Neural progenitor cell (in vitro differentiated cells): ENCODE results near the gene SUPV3L1. TPM values are rescaled to one million over a fixed set of nuclear protein-coding genes. Genes with fewer than 3 reads are reported as not detected.

Source experiments
- DNase-seq: peaks from one replicate; pipeline ENCODE4 v3.0.0-alpha.2; 2016; ENCODE audit warnings: low spot score
- H2AFZ ChIP-seq: fragments of 200-600 bp; sonication (generic); replicated peaks from 2 replicates; pipeline ENCODE4 v1.6.1; 2016; ENCODE audit warnings: antibody characterized with exemption
- H3F3A ChIP-seq: fragments of 200-600 bp; sonication (generic); 2 replicates; pipeline ENCODE4 v1.6.1; 2016; ENCODE audit warnings: antibody characterized with exemption, low read depth
- H3K27ac ChIP-seq: fragments of 200-600 bp; sonication (generic); 2 replicates; pipeline ENCODE4 v1.5.1; 2016; ENCODE audit warnings: mild to moderate bottlenecking
- H3K27me3 ChIP-seq: fragments of 200-600 bp; sonication (generic); 2 replicates; pipeline ENCODE4 v1.6.1; 2016; ENCODE audit warnings: mild to moderate bottlenecking, moderate library complexity
- H3K36me3 ChIP-seq: fragments of 200-600 bp; sonication (generic); 2 replicates; pipeline ENCODE4 v1.5.1; 2016
- H3K4me1 ChIP-seq: fragments of 200-600 bp; sonication (generic); 2 replicates; pipeline ENCODE4 v1.6.1; 2016; ENCODE audit warnings: mixed run types
- H3K4me2 ChIP-seq: fragments of 200-600 bp; sonication (generic); 2 replicates; pipeline ENCODE4 v1.6.1; 2016
- H3K4me3 ChIP-seq: fragments of 200-600 bp; sonication (generic); 2 replicates; pipeline ENCODE4 v1.5.1; 2016
- H3K79me2 ChIP-seq: fragments of 200-600 bp; sonication (generic); 2 replicates; pipeline ENCODE4 v1.6.1; 2016; ENCODE audit warnings: low read depth
- H3K9ac ChIP-seq: fragments of 200-600 bp; sonication (generic); 2 replicates; pipeline ENCODE4 v1.6.1; 2016
- H3K9me3 ChIP-seq: fragments of 200-600 bp; sonication (generic); 2 replicates; pipeline ENCODE4 v1.5.1; 2016; ENCODE audit warnings: low read depth
- H4K20me1 ChIP-seq: fragments of 200-600 bp; sonication (generic); 2 replicates; pipeline ENCODE4 v1.6.1; 2016; ENCODE audit warnings: low read depth
- H3K27ac Mint-ChIP-seq: 3 replicates; pipeline ENCODE4 v1.8.0; 2021; ENCODE audit warnings: mixed read lengths
- H3K27me3 Mint-ChIP-seq: 2 replicates; pipeline ENCODE4 v1.8.0; 2022; ENCODE audit warnings: low read depth, mild to moderate bottlenecking, inconsistent platforms, moderate library complexity, mixed read lengths; ENCODE audit not compliant: insufficient read depth
- H3K36me3 Mint-ChIP-seq: 3 replicates; pipeline ENCODE4 v1.8.0; 2021; ENCODE audit warnings: mixed read lengths
- H3K4me1 Mint-ChIP-seq: 3 replicates; pipeline ENCODE4 v1.8.0; 2021; ENCODE audit warnings: mixed read lengths
- H3K4me3 Mint-ChIP-seq: 3 replicates; pipeline ENCODE4 v1.8.0; 2021; ENCODE audit warnings: mild to moderate bottlenecking, moderate library complexity, mixed read lengths
- H3K9me3 Mint-ChIP-seq: 3 replicates; pipeline ENCODE4 v1.8.0; 2020; ENCODE audit warnings: mixed read lengths
- EZH2 ChIP-seq: fragments of 200-600 bp; sonication (generic); IDR thresholded peaks from 2 replicates; pipeline ENCODE4 v1.6.1; 2017; ENCODE audit warnings: antibody characterized with exemption, mild to moderate bottlenecking, moderate library complexity
- EZH2phosphoT487 ChIP-seq: fragments of 200-600 bp; sonication (generic); IDR thresholded peaks from 2 replicates; pipeline ENCODE4 v1.6.1; 2017; ENCODE audit warnings: antibody characterized with exemption
- total RNA-seq: library from RNA; depleted of rRNA; stranded (reverse); fragments of >200 nt; gene quantifications from 2 replicates; pipeline ENCODE4 v1.2.3, GENCODE V29; 2015; ENCODE audit warnings: low replicate concordance
- TF ChIP-seq, protein P1 (sequence below): fragments of 200-600 bp; sonication (generic); IDR thresholded peaks from 2 replicates; pipeline ENCODE4 v1.5.1; 2017; ENCODE audit warnings: antibody characterized with exemption, mild to moderate bottlenecking

SUPV3L1 gene
- total RNA-seq, 1 donor from 2014 or later, result 31.9 TPM

GRCh38 chr10:69208761-69209160, 28.7 kb downstream of the SUPV3L1 start:
- Mint-ChIP-seq H3K27me3 (peaks cover 2% of the 10 kb centered on the region), H3K27ac (no peak overlapping the region), H3K4me1 (peaks cover 4% of the 10 kb centered on the region), H3K9me3 (peaks cover 3% of the 10 kb centered on the region), H3K4me3 (no peak overlapping the region), H3K36me3 (peaks cover 14% of the 10 kb centered on the region)
- Histone ChIP-seq H3K4me3 (no peak overlapping the region), H3K36me3 (no peaks in the 10 kb centered on the region), H3K4me2 (no peak overlapping the region), H3K9ac (no peak overlapping the region), H3K27ac (no peak overlapping the region), H3F3A (no peaks in the 10 kb centered on the region), H3K27me3 (no peaks in the 10 kb centered on the region), H3K79me2 (no peaks in the 10 kb centered on the region), H2AFZ (no peak overlapping the region), H3K4me1 (no peaks in the 10 kb centered on the region), H4K20me1 (no peaks in the 10 kb centered on the region), H3K9me3 (no peaks in the 10 kb centered on the region)
- TF ChIP-seq EZH2phosphoT487 (no peak), EZH2 (no peak)
- TF ChIP-seq, protein P1, sequence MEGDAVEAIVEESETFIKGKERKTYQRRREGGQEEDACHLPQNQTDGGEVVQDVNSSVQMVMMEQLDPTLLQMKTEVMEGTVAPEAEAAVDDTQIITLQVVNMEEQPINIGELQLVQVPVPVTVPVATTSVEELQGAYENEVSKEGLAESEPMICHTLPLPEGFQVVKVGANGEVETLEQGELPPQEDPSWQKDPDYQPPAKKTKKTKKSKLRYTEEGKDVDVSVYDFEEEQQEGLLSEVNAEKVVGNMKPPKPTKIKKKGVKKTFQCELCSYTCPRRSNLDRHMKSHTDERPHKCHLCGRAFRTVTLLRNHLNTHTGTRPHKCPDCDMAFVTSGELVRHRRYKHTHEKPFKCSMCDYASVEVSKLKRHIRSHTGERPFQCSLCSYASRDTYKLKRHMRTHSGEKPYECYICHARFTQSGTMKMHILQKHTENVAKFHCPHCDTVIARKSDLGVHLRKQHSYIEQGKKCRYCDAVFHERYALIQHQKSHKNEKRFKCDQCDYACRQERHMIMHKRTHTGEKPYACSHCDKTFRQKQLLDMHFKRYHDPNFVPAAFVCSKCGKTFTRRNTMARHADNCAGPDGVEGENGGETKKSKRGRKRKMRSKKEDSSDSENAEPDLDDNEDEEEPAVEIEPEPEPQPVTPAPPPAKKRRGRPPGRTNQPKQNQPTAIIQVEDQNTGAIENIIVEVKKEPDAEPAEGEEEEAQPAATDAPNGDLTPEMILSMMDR, result no peak
- no peak for DNase-seq

GRCh38 chr10:69209787-69210484, 29.9 kb downstream of the SUPV3L1 start:
- H3K27ac Mint-ChIP-seq, result no peak overlapping the region
- Histone ChIP-seq H4K20me1 (no peaks in the 10 kb centered on the region), H3K36me3 (no peaks in the 10 kb centered on the region), H3K27ac (no peak overlapping the region), H3K4me1 (no peaks in the 10 kb centered on the region), H3K9ac (no peak overlapping the region), H3K4me2 (no peak overlapping the region), H3K27me3 (no peaks in the 10 kb centered on the region), H3F3A (no peaks in the 10 kb centered on the region), H2AFZ (no peak overlapping the region), H3K9me3 (no peaks in the 10 kb centered on the region), H3K79me2 (no peaks in the 10 kb centered on the region), H3K4me3 (no peak overlapping the region)
- H3K9me3 Mint-ChIP-seq, result peaks cover 6% of the 10 kb centered on the region
- H3K4me3 Mint-ChIP-seq, result no peak overlapping the region
- H3K27me3 Mint-ChIP-seq, result peaks cover 2% of the 10 kb centered on the region
- H3K36me3 Mint-ChIP-seq, result peaks cover 14% of the 10 kb centered on the region
- no peak for TF ChIP-seq EZH2phosphoT487
- TF ChIP-seq, protein P1, result no peak
- no peak for TF ChIP-seq EZH2
- peaks cover 4% of the 10 kb centered on the region for H3K4me1 Mint-ChIP-seq
- no peak for DNase-seq

DNA sequence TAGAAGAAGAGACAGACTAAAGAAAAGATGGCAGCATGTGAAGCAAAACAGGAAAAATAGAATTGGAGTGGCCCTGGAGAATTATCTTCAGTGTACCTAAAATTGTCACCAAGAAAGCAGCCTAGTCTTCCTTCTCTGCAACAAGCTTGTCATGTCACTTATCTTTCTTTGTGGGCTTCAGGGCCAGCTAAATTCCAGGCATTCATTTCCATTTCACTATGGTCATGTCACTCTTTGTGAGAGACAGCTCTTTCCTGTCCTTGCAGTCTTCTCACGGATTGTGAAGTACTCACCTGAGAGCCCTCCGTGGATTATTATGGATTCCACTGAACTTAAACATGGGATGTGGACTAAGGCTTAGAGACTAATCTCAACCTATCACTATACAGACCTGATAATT, 31.1 kb downstream of the SUPV3L1 start:
- Mint-ChIP-seq H3K9me3 (peaks cover 6% of the 10 kb centered on the region), H3K4me1 (peaks cover 4% of the 10 kb centered on the region), H3K4me3 (no peak overlapping the region), H3K36me3 (peaks cover 14% of the 10 kb centered on the region), H3K27ac (no peak overlapping the region), H3K27me3 (peaks cover 2% of the 10 kb centered on the region)
- no peaks in the 10 kb centered on the region for H3K9me3 ChIP-seq
- H3K79me2 ChIP-seq, result no peaks in the 10 kb centered on the region
- no peaks in the 10 kb centered on the region for H3K4me1 ChIP-seq
- no peaks in the 10 kb centered on the region for H3K36me3 ChIP-seq
- H3K27ac ChIP-seq, result no peak overlapping the region
- no peaks in the 10 kb centered on the region for H4K20me1 ChIP-seq
- no peaks in the 10 kb centered on the region for H3K27me3 ChIP-seq
- H3F3A ChIP-seq, result no peaks in the 10 kb centered on the region
- H3K9ac ChIP-seq, result no peak overlapping the region
- no peak overlapping the region for H2AFZ ChIP-seq
- H3K4me3 ChIP-seq, result no peak overlapping the region
- TF ChIP-seq, protein P1, result no peak
- TF ChIP-seq EZH2phosphoT487 (no peak), EZH2 (no peak)
- DNase-seq, result no peak
- H3K4me2 ChIP-seq, result no peak overlapping the region
